Panc1 (cell line): ENCODE data around the gene HEYL. TPM values are rescaled to one million over a fixed set of nuclear protein-coding genes. Genes with fewer than 3 reads are reported as not detected.

Experiments
- ATAC-seq: fragments of 200-7000 bp; cut with Tn5 transposase; 2 replicates; pipeline ENCODE4 v1.9.1; 2020; ENCODE audit warnings: mild to moderate bottlenecking, moderate library complexity
- BruUV-seq: library from RNA; stranded (reverse); fragments of 400-500 nt; replicated peaks from 2 replicates; lab custom pipeline; 2021; lab: Mats Ljungman, UMichigan
- CTCF ChIA-PET: fragments of 300-600 bp; sonication (Branson Sonifier 250); formaldehyde crosslinking; loops from one replicate; lab custom pipeline; 2022; ENCODE audit warnings: antibody characterized with exemption; lab: Charles Lee
- POLR2A ChIA-PET: fragments of 300-600 bp; sonication (Branson Sonifier 250); formaldehyde crosslinking; loops from one replicate; lab custom pipeline; 2022; ENCODE audit warnings: antibody characterized with exemption; lab: Charles Lee
- DNase-seq: peaks from one replicate; pipeline ENCODE4 v3.0.0-alpha.2; 2010; ENCODE audit warnings: low read depth, low spot score
- H3K27ac ChIP-seq: 2 replicates; pipeline ENCODE4 v1.5.1; 2011; ENCODE audit warnings: mild to moderate bottlenecking, low read length, inconsistent platforms
- H3K27me3 ChIP-seq: fragments of 200-500 bp; sonication (Bioruptor generic); 2 replicates; pipeline ENCODE4 v1.6.0; 2014; ENCODE audit warnings: low read length, inconsistent platforms; ENCODE audit not compliant: control insufficient read depth, insufficient read depth
- H3K36me3 ChIP-seq: fragments of 200-500 bp; sonication (Bioruptor generic); 2 replicates; pipeline ENCODE4 v1.5.1; 2014; ENCODE audit warnings: inconsistent platforms, mild to moderate bottlenecking, low read length, moderate library complexity; ENCODE audit not compliant: control insufficient read depth, insufficient read depth
- H3K4me1 ChIP-seq: 2 replicates; pipeline ENCODE4 v1.5.1; 2011; ENCODE audit warnings: inconsistent platforms, mild to moderate bottlenecking, low read length, moderate library complexity; ENCODE audit not compliant: control insufficient read depth, insufficient read depth
- H3K4me3 ChIP-seq, 2 experiments: 2 replicates each; pipeline ENCODE4 v1.5.1; 2011 to 2012; ENCODE audit warnings: low read depth in 2 of 2, low read length in 2 of 2, mild to moderate bottlenecking in 2 of 2, inconsistent platforms in 1 of 2, moderate library complexity in 1 of 2
- H3K9me3 ChIP-seq: fragments of 200-500 bp; sonication (Bioruptor generic); 2 replicates; pipeline ENCODE4 v1.5.1; 2014; ENCODE audit warnings: low read depth, mild to moderate bottlenecking, inconsistent platforms, low read length, moderate library complexity; ENCODE audit not compliant: control insufficient read depth, insufficient read depth
- POLR2AphosphoS5 ChIP-seq: IDR thresholded peaks from 2 replicates; pipeline ENCODE4 v1.6.1; 2012; ENCODE audit warnings: mild to moderate bottlenecking, low read depth, low read length, moderate library complexity
- SIN3A ChIP-seq: IDR thresholded peaks from 2 replicates; pipeline ENCODE4 v1.6.1; 2012; ENCODE audit warnings: low read depth, mild to moderate bottlenecking, low read length, moderate library complexity, borderline replicate concordance; ENCODE audit not compliant: insufficient read depth
- TCF7L2 ChIP-seq: IDR thresholded peaks from 2 replicates; pipeline ENCODE4 v1.6.1; 2011; ENCODE audit warnings: mild to moderate bottlenecking, low read depth, low read length, inconsistent platforms
- in situ Hi-C: cut with HindIII; loops from 2 replicates; pipeline ENCODE4 v1.10.0; 2016; ENCODE audit warnings: low sequenced_read_pairs, low pct_unique_long_range_greater_than_20kb
- intact Hi-C: fragments of 100-400 bp; cut with micrococcal nuclease; formaldehyde crosslinking; loops from one replicate; pipeline ENCODE4 v1.10.0; 2022; ENCODE audit not compliant: unreplicated experiment
- total RNA-seq: library from RNA; stranded (reverse); gene quantifications from one replicate; pipeline ENCODE4 v1.2.1, GENCODE V29; 2021; ENCODE audit not compliant: unreplicated experiment
- TF ChIP-seq, protein P1 (sequence below), 2 experiments: IDR thresholded peaks; 2 replicates each; pipeline ENCODE4 v1.6.1; 2011 to 2012; ENCODE audit warnings: low read depth in 2 of 2, control low read depth in 1 of 2, low read length in 1 of 2, mild to moderate bottlenecking in 1 of 2, moderate library complexity in 1 of 2; ENCODE audit not compliant: insufficient read depth in 1 of 2
- TF ChIP-seq, protein P2 (sequence below): fragments of 450-650 bp; IDR thresholded peaks from 2 replicates; pipeline ENCODE4 v1.5.1; 2017; ENCODE audit warnings: mild to moderate bottlenecking

HEYL gene
- total RNA-seq, 1 experiment from 2014 or later = 2.3 TPM

DNA sequence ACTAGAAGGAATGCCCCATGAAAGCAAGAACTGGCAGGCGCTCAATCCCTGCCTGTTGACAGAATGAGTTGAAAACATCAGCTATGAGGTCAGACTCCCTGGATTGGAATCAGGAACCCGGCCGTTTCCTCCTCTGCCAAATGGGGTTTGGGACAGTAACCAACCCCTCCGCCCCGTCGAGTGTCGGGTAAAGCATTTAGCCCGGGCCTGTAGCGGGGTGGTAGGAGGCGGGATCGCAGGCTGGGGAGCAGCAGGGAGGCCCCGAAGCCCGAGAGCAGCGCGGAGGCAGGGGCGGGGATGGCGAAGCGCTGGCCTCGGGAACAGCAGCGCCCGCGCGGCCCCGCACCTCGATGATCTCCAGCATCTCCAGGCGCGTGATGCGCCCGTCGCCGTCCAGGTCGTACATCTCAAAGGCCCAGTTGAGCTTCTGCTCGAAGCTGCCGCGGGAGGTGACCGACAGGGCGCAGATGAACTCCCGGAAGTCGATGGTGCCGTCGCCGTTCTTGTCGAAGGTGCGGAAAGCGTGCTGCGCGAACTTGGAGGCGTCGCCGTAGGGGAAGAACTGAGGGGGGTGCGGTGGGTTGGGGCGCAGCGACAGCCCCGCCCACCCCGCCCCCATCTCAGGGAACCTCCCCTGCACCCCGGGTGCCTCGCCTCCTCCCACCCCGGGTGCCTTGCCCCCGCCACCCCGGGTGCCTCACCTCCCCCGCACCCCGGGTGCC, 44.3 kb upstream of the HEYL start:
- CTCF ChIA-PET = no interaction called here
- Histone ChIP-seq H3K27ac (no peak overlapping the region), H3K4me1 (no peaks in the 10 kb centered on the region), H3K9me3 (no peaks in the 10 kb centered on the region), H3K27me3 (no peaks in the 10 kb centered on the region; the same call in 1 of the 2 replicates), H3K36me3 (no peaks in the 10 kb centered on the region), H3K4me3 (no peak overlapping the region)
- intact Hi-C loops = no loop called here
- BruUV-seq = no TSS peak
- in situ Hi-C loops = no loop called here
- TF ChIP-seq, protein P1, sequence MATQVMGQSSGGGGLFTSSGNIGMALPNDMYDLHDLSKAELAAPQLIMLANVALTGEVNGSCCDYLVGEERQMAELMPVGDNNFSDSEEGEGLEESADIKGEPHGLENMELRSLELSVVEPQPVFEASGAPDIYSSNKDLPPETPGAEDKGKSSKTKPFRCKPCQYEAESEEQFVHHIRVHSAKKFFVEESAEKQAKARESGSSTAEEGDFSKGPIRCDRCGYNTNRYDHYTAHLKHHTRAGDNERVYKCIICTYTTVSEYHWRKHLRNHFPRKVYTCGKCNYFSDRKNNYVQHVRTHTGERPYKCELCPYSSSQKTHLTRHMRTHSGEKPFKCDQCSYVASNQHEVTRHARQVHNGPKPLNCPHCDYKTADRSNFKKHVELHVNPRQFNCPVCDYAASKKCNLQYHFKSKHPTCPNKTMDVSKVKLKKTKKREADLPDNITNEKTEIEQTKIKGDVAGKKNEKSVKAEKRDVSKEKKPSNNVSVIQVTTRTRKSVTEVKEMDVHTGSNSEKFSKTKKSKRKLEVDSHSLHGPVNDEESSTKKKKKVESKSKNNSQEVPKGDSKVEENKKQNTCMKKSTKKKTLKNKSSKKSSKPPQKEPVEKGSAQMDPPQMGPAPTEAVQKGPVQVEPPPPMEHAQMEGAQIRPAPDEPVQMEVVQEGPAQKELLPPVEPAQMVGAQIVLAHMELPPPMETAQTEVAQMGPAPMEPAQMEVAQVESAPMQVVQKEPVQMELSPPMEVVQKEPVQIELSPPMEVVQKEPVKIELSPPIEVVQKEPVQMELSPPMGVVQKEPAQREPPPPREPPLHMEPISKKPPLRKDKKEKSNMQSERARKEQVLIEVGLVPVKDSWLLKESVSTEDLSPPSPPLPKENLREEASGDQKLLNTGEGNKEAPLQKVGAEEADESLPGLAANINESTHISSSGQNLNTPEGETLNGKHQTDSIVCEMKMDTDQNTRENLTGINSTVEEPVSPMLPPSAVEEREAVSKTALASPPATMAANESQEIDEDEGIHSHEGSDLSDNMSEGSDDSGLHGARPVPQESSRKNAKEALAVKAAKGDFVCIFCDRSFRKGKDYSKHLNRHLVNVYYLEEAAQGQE (IDR thresholded peaks at IDR 0.05; ENCODE audit: insufficient read depth in 1 of 2, low read depth in 2 of 2, low read length in 1 of 2) = no peak
- TF ChIP-seq POLR2AphosphoS5 (no peak), TCF7L2 (no peak), SIN3A (no peak)
- TF ChIP-seq, protein P2, sequence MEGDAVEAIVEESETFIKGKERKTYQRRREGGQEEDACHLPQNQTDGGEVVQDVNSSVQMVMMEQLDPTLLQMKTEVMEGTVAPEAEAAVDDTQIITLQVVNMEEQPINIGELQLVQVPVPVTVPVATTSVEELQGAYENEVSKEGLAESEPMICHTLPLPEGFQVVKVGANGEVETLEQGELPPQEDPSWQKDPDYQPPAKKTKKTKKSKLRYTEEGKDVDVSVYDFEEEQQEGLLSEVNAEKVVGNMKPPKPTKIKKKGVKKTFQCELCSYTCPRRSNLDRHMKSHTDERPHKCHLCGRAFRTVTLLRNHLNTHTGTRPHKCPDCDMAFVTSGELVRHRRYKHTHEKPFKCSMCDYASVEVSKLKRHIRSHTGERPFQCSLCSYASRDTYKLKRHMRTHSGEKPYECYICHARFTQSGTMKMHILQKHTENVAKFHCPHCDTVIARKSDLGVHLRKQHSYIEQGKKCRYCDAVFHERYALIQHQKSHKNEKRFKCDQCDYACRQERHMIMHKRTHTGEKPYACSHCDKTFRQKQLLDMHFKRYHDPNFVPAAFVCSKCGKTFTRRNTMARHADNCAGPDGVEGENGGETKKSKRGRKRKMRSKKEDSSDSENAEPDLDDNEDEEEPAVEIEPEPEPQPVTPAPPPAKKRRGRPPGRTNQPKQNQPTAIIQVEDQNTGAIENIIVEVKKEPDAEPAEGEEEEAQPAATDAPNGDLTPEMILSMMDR = no peak
- POLR2A ChIA-PET = no interaction called here
- ATAC-seq (no peak), DNase-seq (no peak)

DNA sequence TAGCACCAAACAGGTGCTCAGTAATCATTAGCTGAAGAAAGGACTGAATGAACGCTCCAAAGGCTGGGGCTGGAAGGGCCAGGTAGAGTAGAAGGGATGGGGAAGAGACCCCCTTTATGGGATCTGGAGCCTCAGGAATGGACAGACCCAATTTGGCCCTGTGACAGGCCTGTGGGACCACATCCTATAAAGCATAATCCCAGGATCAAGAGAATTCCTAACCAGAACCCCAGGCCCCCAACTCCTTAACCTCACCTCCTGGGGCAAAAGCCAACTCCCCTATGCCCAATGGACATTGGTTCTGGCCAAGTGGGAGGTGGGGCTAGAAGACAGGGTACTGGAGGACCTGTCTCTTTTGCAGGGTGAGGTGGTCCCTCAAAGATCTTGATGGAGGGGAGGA, 42.6 kb upstream of the HEYL start:
- POLR2A ChIA-PET = interaction anchor here (0.6 to 1.3 kb wide), 2 partner anchors 35 to 56 kb away, joined by 3 to 6 read pairs; partner anchors contain the start of gene PPIE
- Histone ChIP-seq H3K4me1 (no peaks in the 10 kb centered on the region), H3K36me3 (no peaks in the 10 kb centered on the region), H3K27me3 (no peaks in the 10 kb centered on the region; the same call in 1 of the 2 replicates), H3K27ac (no peak overlapping the region), H3K9me3 (no peaks in the 10 kb centered on the region), H3K4me3 (no peak overlapping the region)
- in situ Hi-C loops (no loop called here), intact Hi-C loops (no loop called here)
- no TSS peak for BruUV-seq
- TF ChIP-seq, protein P2 = no peak
- TF ChIP-seq, protein P1 (IDR thresholded peaks at IDR 0.05; ENCODE audit: insufficient read depth in 1 of 2, low read depth in 2 of 2, low read length in 1 of 2) = no peak
- TF ChIP-seq TCF7L2 = no peak
- no peak for ATAC-seq
- CTCF ChIA-PET = interaction anchor here (0.5 kb wide), 1 partner anchor 38 kb away, joined by 5 read pairs; no protein-coding TSS in a partner anchor
- DNase-seq = no peak
